GM19455 (cell line): ENCODE measurements around the gene NAV2.

Source experiments
- ATAC-seq: cut with Tn5 transposase; IDR thresholded peaks from one replicate; pipeline ENCODE4 v1.9.1; 2021; ENCODE audit not compliant: unreplicated experiment

Gene NAV2

DNA sequence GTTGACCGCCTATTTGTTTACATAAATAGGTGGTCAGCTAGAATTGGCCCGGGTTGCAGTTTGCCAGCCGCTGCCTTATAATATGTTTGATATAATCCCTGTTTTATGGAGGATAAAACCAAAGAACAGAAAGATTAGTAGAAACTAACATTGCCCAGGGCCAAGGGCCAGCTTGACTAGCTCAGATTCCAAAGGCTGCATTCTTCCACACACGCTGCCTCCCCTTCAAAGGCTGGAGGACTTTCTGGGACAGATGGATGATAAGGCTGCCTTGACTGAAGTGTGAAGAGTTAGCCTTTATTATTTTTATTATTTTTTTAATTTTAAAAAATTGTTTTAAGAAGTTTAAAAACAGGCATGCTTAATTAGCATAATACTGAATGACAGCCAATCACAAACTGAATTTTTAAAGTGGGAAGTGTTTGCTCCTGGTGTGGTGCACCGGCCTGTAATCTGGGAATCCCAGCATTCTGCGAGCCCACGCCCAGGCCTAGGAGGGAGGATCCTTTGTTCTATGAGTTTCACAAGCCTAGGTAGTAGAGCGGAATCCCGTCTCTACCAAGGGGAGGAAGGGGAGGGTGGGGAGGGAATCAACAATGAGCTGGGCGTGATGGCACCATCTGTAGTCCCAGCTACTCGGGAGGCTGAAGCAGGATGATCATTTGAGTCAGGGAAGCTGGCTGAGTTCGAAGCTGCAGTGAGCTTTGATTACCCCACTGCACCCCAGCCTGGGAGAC lies 114.9 kb downstream of the NAV2 start:
- ATAC-seq = no peak

DNA sequence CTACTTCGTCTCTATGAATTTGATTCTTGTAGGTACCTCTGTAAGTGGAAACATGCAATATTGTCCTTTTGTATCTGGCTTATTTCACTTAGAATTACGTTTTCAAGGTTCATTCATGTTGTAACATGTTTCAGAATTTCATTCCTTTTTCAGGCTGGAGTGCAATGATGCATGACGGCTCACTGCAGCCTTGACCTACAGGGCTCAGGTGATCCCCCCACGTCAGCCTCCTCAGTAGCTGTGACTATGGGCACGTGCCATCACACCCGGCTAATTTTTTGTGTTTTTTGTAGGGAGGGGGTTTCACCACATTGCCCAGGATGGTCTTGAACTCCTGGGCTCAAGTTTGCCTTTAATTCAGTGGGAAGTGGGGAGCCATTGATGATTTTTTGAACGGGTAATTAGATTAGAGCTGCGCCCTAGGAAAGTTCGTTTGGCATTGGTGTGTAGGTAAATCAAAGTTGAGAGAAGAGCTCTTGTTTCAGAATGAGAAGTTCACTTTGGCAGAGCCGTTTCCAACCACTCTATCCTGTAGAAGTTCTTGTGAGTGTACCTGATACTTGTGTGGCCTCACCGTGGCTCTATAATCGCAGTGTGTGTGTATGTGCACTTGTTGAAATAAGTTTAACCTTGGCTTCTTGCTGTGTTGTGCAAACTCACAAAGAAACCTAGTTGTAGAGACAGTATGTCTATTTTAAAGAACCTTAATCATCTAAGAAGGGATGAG lies 115.9 kb downstream of the NAV2 start:
- ATAC-seq = no peak

DNA sequence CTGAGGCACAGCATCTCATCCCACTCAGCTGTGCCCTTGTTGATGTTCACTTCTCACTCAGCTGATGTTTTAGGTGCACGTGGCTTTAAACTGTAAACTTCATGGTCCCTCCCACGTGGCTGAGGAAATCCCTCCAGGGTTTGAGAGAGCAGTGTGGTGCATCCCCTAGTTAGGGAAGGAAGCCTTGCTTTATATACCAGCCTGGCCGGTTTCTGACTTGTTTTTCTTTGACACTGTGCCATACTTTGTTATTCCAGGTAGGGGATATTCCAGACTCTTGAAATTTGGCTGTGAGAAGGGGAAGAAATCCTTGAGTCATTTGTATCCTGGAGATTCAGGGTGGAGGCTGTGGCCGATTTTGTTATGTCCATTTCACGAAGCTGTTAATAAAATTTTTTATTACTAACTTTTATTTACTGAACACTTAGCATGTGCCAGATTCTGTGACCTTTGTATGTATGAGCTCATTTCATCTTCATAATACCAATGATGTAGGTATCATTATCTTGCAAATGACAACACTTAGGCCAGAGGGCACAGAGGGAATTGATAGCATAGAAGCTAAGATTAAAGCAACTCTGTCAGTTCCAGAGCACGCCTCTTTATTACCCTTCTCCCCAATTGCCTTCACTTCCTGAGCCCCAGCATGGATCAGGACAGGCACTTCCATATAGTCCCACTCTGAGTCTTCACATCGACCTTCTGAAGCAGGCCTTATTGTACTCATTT lies 116.6 kb downstream of the NAV2 start:
- ATAC-seq = no peak

DNA sequence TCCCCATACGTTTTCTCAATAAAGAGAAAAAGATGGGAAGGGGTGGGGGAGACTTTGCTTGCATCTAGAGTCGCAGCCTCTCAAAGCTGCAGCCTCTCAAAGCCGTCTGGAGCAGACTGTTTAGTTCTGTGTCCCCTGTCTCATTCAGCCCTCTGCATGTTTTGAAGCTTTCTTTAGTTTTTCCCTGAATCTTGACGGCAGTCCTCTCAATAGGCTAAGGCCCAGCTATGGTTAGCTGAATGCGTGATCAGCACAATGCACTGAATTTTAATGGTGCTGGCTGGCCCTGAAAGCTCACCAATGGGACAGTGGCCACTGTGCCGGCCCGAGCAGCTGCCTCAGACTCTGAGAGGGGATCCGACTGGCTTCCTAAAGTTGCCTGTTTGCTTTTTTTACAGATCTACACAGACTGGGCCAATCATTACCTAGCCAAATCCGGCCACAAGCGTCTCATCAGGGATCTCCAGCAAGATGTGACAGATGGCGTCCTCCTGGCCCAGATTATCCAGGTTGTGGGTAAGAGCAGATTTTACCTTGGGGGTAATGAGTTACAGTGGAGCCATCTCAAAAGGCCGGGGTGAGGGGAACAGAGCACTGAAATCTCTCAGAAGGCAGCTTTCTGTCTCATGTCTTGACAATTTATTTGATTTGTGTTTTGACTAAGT lies 119.6 kb downstream of the NAV2 start:
- ATAC-seq = no peak

DNA sequence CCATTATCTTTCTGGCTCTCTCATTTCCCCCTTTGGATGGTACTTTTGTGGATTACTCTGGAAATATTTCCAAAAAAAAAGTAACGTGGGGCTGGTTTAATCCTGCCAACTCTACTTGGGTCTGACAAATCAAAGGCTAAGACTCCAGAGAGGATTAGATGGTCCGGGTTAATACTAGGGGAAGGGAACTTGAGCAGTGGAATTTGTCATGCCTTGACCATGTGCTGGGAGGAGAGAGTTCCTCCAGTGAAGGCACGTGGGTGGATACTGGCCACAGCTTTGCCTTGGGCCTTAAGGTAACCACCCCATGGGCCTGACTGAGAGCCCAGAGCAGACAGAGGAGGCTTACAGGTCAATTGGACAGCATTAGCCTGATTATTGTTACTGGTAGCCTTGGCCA lies 120.3 kb downstream of the NAV2 start:
- ATAC-seq = no peak

DNA sequence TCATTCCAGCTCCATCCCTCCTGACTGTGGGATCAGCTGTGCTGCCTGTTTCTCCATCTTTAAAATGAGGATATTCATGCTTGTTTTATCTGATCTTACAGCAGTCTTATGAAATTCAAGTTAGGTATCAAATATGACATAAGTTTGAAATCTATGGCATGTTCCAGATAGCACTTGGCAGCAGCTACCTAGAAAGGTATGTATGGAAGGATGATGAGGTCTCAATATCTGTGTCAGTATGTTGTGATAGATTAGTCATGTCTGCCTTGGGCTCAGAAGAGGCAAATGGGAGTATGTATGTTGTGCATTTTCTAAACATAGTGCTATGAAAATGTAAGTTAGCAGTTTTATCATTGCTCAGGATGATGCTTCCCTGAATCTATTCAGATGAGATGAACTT lies 122.1 kb downstream of the NAV2 start:
- ATAC-seq = no peak

DNA sequence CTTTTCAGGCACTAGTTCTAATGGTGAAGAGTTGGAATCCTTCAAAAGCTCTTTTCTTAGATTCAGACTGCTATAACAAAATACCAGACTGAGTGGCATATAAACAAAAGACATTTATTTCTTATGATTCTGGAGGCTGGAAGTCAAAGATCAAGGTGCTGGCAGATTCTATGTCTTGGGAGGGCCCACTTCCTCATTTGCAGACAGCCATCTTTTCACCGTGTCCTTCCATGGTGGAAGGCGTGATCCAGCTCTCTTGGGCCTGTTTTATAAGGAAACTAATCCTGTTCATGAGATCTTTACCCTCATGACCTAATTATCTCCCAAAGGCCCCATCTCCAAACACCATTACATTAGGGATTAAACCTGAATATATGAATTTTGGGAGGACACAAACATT lies 124.0 kb downstream of the NAV2 start:
- no peak for ATAC-seq

DNA sequence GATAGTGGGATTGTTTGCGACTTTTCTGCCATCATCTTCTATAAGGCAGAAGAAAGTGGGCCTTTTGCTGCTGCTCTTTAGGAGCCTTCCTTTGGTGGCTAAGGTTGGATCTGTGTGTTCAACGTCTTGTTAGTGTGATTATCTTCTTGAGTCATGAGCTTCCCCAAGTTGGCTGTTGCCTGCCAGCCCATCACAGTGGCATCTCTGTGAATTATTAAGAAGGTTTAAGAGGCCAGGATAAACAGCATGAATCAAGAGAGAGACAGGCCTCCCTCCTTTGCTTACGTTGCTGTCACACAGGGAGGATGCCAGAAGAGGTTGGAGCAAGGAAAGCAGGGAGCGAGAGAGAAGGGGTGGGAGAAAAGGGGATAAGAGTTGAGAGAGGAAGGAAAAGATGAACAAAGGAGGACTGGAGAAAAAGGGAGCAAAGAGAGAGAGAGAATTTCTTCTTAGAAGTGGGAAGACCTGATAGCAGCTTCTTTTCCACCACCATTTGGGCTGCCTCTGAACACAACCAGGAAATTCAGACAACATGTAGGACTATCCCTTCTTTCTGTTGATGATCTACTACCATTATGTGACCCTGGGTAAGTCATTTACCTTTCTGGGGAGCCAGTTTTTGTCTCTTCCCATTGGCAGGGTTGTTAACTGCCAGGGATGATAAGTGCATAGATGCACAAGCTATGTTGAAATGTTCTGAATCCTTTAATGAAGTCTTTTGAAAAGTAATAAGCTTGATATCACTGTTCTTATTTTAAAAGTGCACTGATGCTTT lies 126.5 kb downstream of the NAV2 start:
- no peak for ATAC-seq

DNA sequence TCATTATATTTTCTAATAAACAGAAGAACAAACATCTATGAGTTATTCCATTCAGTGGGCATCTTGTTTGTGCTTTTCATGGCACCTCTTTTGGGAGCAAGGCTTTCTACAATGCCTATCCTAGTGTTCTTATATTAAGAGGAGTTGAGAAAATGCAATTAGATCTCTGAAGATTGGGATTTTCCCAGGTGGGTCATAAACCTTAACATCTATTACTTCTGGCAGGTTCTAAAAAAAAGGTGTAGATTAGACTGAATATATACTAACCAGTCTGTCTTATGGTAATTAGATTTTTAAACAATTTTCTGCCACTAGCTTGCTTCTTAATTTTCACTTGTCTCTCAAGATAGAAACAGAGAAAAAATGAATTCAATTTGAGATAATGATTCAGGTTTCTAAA lies 128.3 kb downstream of the NAV2 start:
- ATAC-seq = no peak

DNA sequence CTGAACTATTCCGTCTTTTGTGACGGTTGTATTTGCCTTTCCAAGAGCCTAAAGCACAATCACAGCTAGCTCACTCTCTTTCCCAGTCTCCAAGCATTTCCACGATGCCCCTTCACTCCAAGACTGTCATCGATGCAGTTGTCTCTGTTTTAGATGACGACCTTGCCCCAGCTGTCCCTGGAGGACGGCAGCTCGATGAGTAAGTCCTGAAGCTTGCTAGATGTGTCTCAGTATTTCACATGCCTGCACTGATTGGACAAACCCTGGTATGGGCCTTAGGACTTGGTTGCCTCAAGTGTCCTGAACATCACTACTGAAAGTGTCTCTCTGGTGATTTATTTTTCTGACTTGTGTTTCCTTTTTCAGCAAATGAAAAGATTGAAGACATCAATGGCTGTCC lies 129.9 kb downstream of the NAV2 start:
- no peak for ATAC-seq

DNA sequence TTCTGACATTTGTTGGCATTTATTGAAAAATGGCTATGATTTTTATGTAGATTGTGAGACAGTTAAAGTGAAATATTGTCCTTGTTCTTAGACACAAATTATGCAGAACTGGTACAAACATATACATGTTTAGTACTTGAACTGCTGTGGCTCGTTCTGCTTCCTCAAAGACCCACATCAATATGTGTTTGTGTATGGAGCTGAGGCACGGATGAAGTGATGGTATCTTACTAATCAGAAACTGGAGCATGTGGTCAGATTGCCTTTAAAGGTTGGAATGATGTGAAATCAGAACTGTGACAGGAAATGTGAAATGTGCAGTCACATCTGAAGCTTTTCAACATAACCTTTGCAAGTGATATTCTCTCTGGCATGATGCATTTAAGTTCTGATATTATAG lies 130.4 kb downstream of the NAV2 start:
- no peak for ATAC-seq

DNA sequence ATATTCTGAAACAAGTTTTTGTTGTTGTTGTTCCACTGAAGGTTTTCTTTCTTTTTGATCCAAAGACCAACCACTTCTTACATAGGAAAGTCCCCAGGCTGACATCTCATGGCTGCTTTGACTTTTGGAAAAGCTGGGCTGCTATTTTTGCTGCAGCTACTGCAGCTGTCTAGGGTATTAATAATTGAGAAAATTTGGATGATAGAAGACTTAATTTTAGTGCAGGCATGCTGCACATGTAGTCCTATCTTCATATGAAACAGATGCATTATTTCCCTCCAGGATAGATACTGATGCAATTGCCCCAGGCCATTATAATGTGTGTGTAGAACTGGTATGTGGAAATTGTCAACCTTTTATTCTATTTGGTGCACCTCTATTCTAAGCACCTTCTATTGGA lies 131.4 kb downstream of the NAV2 start:
- no peak for ATAC-seq

DNA sequence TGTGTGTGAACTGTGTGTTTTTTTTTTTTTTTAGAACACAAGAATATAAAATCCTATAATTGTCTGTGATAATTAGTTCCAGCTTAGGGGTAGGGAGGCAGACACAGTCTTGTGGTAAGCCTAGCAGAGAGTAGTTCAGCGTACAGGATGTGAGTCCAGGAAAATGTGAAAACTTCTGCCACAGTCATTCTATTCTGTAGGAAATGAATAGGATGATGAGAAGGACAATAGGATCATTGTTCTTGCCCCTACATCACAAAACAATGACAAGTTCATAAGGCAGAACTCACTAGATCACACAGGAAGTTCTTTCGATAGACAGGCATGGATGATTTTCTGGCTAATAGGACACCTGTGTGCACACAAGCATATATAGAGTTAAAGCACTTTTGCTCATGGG lies 132.2 kb downstream of the NAV2 start:
- ATAC-seq = no peak

DNA sequence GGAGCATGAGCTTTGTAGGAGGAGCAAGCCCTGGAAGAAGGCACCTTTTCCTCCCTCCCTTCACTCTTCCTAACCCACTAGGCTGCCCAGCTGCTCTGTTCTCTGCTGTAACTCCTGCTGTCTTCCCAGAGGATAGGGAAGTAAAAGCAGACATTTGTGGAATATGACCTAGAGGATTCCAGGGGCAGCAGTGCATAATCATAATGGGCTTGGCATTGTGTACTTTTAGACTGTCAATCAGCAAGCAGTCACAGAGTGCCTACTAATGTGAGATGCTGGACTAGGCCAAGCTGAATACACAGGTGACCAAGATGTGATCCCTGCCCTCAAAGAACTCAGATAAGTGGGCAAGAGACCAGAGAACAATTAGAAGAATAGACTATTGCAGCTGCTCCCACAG lies 133.0 kb downstream of the NAV2 start:
- ATAC-seq = no peak

DNA sequence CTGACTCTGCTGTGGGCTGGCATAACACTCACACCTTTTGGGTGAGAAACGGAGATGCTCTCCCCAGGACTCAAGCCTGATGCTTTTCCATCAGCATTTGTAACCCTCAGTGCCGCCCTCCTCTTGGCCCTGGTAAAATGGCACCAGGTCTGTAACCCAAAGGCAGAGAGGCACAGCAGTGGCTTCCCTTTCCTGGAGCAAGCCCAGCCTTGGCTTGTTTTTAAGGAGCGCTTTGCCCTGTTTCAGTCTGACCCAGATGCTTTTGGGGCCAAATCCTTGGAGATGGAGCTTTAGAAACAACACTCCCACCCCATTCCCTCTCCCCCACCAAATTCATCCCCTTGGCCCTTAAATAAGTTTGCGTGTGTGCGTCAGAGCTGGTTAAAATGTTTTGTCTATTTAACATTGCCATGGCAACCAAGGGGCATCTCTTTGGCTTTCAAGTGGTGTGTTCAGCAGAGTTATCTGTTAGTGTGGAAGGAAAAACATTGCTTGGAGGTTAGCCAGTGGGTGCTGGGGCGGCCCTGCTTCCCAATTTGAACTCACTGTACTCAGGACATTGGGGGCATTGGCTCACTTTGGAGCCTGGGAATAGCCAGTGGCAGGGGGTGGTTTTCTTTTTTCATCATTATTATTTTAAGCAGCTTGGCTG lies 134.1 kb downstream of the NAV2 start:
- no peak for ATAC-seq

DNA sequence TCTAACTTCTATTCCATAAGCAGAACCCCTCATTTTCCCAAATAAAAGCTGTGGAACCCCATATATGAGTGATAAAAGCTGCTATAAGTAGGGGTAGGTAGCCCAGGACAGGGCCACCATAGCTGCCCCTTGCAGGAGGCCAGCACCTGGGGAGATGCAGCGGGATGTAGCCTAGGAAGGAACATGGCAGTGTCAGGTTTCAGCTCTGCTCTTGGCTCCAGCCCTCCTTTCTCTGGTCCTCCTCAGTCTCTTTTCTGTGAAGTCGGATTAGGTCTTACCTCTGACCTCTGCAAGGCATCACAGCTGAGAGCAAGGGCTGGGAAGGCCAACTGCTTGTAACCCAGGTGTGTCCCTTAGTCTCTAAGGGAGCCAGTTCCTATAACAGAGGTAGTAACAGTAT lies 135.6 kb downstream of the NAV2 start:
- no peak for ATAC-seq

DNA sequence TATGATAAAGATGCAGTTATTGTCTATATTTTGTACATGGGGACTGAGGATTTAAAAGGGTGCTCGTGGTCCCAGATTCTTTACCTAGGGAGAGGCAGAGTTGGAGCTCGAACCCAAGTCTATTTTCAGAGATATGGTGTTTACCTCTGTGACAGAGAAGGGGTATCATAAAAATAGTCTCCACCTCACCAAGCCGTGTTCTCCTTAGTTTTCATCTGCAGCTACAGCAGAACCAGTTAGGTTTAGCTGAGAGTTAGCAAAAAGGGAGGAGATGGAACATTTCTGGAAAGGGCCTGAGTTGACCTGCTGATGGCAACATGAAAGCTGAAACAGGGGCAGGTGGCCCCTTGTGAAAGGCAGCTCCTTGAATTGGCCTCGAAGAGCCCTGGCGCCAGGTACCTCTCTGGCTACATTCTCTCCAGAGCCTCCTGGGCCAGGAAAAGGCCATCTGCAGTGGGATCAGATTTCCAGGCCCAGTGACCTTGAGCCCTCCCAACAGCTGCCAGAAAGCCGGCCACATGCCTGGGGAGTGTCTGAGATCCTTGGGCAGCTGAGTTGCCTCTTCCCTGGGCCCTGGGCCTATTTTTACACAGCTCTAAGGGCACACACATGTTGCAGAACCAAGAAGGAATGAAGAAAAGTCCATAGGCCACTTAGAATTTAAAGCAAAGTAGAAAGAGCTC lies 136.6 kb downstream of the NAV2 start:
- no peak for ATAC-seq

DNA sequence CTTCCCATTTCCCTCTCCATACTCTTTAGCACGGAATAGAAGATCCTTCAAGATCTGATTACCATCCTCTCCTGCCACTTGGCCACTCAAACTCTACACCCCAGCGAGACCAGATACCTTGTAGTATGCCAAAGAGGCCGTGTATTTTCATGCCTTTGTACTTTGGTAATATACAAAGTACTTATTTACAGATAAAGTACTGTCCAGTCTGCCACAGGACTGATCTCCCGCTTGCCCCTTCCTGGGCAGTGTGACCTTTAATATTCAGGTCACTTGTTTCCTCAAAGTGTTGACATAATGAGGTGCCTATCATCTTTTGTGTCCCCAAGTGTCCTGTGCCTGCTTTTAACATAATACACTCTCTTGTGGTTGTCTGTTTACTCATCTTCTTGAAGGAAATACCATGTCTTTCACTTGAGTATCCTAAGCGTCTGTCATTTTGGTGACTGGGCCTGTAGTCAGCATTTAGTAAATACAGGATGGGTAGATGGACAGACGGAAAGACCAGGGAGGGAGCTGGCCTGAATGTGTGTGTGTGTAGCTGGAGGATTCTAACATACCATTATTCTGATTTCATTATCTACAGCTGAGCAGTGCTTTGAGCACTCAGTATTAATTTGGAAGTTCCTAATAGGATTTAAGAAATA lies 137.4 kb downstream of the NAV2 start:
- no peak for ATAC-seq

DNA sequence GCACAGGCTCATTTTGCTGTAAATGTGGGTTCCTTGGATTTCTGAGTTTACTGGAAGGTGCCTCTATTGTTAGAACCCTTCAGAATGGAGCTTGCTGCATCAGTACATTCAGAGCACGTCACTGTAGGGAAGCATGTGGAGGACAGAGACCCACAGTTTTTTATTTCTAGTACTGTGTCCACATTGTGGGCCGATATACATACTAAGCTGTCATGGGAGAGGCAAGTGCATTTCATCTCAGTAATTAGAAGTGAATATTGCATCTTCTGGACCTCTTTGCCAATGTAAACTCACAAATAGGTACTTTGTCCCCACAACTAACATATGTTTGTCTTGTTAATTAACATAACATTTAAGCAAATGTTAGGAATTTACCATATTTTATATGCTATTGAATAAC lies 139.7 kb downstream of the NAV2 start:
- ATAC-seq = no peak
